Kasumi-1 (cell line): ENCODE results near the gene PRAMEF33.
"Not testable (repeated sequence)": the region's sequence is repeated elsewhere in the genome, so short reads cannot be mapped to it uniquely, and the experiment has no call there.

Experiments
- DNase-seq, 2 experiments: peaks; one replicate each; lab custom pipeline; 2025; lab: John Stamatoyannopoulos, UW

The PRAMEF33 gene

GRCh38 chr1:13303239-13303638, at the start of gene PRAMEF33:
TSS of gene PRAMEF33 (plus strand) at chr1:13303539. CDS start at chr1:13305955, 2,416 bp downstream.
- DNase-seq: not testable (repeated sequence)

DNA sequence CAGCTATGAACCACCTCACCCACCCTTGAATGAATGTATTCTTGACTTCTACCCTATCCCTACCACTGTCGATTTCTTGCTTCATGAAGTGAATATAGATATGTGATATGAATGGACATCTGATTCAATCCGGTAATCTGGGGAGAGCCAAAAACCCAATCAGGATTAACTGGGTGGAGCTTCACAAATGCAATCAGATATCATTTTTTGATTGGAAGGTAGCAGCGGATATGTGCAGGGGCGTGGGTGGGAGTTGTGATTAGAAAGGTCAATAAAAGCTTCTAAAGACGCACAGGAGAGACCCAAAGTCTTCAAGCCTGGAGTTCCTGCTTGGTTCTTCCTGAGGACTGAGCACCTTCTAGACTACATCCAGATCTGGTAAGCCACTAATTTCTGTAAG, 49.4 kb upstream of the PRAMEF33 start, which contains the start of gene PRAMEF5:
PRAMEF5 (plus strand) TSS at position 301 of the 400 bp plus-strand sequence. CDS start 5,071 bp downstream, outside the sequence.
- not testable (repeated sequence) for DNase-seq

GRCh38 chr1:13265124-13265523, 38.2 kb upstream of the PRAMEF33 start:
- not testable (repeated sequence) for DNase-seq

DNA sequence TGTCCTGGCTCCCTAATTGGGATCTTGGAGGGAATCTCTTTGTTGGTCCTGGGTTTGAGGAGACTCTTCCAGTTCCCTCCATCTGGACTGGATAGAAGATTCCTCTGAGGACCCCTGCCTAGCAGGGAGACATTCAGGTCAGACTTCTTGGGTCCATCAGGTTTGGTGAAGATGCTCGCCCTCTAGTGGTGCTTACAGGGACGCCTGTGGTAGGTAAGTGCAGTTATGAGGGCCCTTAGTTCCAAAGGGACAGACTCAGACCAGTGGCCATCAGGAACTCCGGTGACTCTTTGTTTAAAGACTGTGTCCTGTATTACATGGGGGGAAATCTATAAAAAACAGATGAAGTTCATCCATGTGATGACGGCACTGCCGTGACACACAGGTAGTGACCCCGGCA, 26.3 kb upstream of the PRAMEF33 start:
- not testable (repeated sequence) for DNase-seq

DNA sequence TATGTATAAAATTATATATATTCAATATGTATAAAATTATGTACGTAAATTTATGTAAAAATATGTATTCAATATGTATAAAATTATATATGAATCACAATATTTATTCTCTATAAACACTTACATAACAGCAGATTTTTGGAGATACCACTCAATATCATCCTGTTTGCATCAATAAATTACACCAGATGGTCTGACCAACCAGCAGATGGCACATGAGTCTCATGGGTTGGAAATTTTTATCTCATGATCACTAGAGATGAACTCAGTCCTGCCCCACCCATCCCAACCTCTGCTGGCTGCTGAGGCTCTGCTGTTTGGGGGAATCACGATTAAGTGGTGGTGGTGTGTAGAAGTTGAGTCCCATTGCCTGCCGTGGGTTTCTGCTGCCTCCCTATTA, 23.7 kb upstream of the PRAMEF33 start:
- not testable (repeated sequence) for DNase-seq

GRCh38 chr1:13285037-13285436, 18.3 kb upstream of the PRAMEF33 start, which contains the start of gene PRAMEF8:
TSS of gene PRAMEF8 (minus strand) at chr1:13285137. CDS start at chr1:13284091, 1,046 bp downstream.
- not testable (repeated sequence) for DNase-seq

GRCh38 chr1:13289030-13289429, 14.3 kb upstream of the PRAMEF33 start:
- DNase-seq: not testable (repeated sequence)

- not testable (repeated sequence) for DNase-seq
Measured at GRCh38 chr1:13297216-13297931, 6.0 kb upstream of the PRAMEF33 start.

DNA sequence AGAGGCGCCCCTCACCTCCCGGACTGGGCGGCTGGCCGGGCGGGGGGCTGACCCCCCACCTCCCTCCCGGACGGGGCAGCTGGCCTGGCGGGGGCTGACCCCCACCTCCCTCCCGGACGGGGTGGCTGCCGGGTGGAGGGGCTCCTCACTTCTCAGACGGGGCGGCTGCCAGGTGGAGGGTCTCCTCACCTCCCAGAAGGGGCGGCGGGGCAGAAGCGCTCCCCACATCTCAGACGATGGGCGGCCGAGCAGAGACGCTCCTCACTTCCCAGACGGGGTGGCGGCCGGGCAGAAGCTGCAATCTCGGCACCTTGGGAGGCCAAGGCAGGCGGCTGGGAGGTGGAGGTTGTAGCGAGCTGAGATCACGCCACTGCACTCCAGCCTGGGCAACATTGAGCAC, 4.6 kb upstream of the PRAMEF33 start:
- DNase-seq: not testable (repeated sequence)

DNA sequence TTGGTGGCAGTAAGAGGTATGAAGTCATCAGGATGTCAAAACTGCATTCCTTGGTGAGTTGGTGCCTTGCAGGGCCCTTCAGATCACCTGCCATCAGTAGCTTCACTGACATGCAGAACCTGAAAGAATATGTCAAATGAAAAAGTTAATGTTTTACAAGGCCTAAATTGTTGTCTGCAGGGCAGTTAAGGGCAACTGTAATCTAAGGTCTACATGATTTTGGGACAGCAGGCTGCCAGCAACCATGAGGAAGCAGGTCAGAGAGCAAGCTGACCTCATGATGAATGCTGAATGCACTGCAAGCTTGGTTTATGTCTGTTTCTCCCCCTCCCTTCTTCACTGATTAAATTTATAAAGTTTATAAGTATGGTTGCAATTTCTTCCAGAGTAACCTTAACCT, 1.1 kb upstream of the PRAMEF33 start:
- not testable (repeated sequence) for DNase-seq

DNA sequence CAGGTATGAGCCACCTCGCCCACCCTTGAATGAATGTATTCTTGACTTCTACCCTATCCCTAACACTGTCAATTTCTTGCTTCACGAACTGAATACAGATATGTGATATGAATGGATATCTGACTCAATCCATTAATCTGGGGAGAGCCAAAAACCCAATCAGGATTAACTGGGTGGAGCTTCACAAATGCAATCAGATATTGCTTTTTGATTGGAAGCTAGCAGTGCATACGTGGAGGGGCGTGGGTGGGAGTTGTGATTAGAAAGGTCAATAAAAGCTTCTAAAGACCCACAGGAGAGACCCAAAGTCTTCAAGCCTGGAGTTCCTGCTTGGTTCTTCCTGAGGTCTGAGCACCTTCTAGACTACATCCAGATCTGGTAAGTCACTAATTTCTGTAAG, 11.9 kb downstream of the PRAMEF33 start, which contains the start of gene PRAMEF15:
PRAMEF15 (plus strand) TSS at position 301 of the 400 bp plus-strand sequence. CDS start 2,827 bp downstream, outside the sequence.
- not testable (repeated sequence) for DNase-seq

DNA sequence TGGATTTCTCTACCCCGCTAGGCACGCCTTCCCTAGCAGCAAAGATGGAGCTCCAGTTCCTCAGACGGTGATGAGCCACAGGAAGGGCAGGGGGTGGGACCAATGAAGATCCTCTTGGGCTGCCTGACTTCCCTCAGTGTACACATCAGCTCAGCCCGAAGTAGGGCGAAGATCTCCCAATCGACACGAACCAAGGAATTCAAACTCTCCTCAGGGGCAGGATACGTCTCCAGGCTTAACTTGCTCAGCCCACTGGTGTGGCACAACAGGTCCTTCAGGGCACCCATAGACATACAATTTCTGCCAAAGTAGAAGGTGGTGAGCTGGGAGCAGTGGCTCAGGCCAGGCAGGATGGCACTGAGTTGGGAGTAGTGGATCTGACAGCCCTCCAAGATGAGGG, 39.2 kb downstream of the PRAMEF33 start:
- DNase-seq: not testable (repeated sequence)

DNA sequence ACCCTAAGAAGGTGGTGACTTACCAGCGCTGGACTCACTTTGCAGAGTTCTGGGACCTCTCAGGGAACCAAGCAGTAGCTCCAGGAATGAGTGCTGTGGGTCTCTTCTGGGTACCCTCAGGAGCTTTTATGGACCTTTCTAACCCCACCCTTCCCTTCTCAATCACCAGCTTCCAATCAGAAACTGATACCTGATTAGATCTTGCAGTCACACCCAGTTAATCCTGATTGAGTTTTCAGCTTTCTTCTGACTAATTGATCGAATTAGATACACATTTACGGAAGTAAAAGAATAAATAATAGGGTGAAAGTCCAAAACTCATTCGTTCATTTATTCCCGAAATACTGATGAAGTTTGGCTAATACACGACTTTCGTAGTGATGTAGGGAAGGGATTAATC, 43.7 kb downstream of the PRAMEF33 start, which contains the start of gene PRAMEF14:
PRAMEF14 (minus strand) TSS at position 101 of the 400 bp plus-strand sequence. CDS start 1,820 bp downstream, outside the sequence.
- not testable (repeated sequence) for DNase-seq

GRCh38 chr1:13353476-13353875, 50.1 kb downstream of the PRAMEF33 start:
- not testable (repeated sequence) for DNase-seq

GRCh38 chr1:13354475-13354874, 51.1 kb downstream of the PRAMEF33 start:
- not testable (repeated sequence) for DNase-seq

DNA sequence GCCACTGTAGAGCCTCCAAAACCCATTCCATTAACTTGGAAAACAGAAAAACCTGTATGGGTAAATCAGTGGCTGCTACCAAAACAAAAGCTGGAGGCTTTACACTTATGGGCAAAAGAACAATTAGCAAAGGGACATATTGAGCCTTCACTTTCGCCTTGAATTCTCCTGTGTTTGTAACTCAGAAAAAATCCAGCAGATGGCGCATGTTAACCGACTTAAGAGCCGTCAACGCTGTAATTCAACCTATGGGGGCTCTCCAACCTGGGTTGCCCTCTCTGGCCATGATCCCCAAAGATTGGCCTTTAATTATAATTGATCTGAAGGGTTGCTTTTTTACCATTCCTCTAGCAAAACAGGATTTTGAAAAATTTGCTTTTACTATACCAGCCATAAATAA, 53.4 kb downstream of the PRAMEF33 start:
- peak; percentile 36 to 59 for DNase-seq
